H54 (cell line): Measurements from ENCODE around the gene C10orf53.

Source experiments
- DNase-seq: peaks from one replicate; pipeline ENCODE4 v3.0.0; 2011; ENCODE audit warnings: low spot score, mixed read lengths; ENCODE audit not compliant: insufficient read length
- FAIRE-seq: peaks from 3 replicates; lab custom pipeline; 2011; peaks lifted over from hg19 to GRCh38; lab: Jason Lieb, UNC
- POLR2A ChIP-seq: IDR thresholded peaks from 2 replicates; pipeline ENCODE4 v1.6.1; 2011; ENCODE audit warnings: low read depth, mild to moderate bottlenecking, low read length

C10orf53 gene

DNA sequence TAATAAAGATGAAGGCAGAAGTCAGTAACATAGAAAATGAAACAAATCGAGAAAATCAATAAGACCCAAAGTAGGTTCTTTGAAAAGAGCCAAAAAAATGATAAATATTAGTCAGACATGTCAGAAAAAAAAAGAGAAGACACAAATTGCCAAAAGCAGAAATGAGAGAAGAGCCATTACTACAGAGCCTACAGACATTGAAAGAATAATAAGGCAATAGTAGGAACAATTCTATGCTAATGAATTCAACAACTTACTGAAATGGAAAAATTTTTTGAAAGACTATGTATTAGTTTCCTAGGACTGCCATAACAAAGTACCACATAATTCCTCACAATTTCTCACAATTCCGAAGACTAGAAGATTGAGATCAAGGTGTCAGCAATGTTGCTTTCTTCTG lies 47.1 kb downstream of the C10orf53 start:
- FAIRE-seq (no peak), DNase-seq (no peak)
- no peak for TF ChIP-seq POLR2A

DNA sequence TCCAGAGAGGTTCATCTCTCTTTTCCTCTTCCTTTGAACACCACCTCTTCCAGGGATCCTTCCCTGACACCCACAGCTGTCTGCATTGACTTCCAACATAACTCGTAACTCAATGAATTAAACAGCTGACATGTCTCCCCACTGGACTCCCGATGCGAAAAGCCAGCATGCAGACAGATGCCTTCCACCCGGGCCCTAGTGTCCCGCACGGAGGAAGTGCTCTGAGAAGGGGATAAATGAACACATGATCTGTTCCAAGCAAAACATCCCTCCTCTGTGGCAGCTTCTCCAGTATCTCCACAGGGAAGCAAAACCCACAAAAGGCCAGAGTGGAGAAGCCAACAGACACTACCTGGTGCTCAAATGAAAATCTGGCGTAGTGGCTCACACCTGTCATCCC lies 54.4 kb downstream of the C10orf53 start:
- FAIRE-seq, result no peak
- no peak for TF ChIP-seq POLR2A

DNA sequence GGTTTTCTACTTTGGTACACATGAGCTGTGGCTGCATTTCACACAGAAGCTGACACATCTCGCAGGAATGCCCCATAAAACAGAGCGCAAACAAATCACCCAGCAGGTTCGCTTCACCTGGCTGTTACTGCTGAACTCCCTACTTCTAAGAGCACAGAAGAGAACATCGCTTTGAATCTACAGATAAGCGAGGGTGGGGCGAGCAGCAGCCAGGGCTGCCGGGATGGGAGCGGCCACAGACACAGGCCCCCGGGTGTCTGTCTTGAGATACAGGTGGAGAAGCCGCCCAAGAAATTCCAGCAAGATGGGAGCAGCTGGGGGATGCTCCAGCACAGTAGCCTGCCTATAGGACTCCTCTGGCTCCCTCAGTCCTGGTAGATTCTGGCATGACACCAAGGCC lies 55.2 kb downstream of the C10orf53 start:
- no peak for TF ChIP-seq POLR2A
- DNase-seq, result no peak
- FAIRE-seq, result no peak

More for the DNA sequence above, 54.4 kb downstream of the C10orf53 start:
- DNase-seq, result no peak

DNA sequence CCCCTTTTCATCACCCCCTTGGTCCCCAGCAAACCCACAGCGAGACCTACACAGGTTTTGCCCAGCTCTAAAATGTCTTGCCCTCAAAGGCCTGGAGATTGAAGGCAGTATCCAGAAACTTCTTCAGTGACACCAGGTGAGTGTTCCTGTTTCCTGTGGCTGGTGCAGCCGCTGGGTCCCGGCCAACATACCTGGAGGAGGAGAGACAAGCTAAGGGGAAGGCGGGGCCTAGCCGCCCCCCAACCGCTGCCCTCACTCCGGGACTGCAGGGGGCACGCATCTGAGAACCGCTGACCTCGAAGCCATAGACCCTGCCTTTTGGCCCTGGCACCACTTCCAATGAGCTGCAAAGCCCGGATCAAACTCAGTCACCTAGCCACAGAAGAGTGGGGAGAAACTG lies 55.7 kb downstream of the C10orf53 start:
- FAIRE-seq (no peak), DNase-seq (no peak)
- TF ChIP-seq POLR2A, result no peak

DNA sequence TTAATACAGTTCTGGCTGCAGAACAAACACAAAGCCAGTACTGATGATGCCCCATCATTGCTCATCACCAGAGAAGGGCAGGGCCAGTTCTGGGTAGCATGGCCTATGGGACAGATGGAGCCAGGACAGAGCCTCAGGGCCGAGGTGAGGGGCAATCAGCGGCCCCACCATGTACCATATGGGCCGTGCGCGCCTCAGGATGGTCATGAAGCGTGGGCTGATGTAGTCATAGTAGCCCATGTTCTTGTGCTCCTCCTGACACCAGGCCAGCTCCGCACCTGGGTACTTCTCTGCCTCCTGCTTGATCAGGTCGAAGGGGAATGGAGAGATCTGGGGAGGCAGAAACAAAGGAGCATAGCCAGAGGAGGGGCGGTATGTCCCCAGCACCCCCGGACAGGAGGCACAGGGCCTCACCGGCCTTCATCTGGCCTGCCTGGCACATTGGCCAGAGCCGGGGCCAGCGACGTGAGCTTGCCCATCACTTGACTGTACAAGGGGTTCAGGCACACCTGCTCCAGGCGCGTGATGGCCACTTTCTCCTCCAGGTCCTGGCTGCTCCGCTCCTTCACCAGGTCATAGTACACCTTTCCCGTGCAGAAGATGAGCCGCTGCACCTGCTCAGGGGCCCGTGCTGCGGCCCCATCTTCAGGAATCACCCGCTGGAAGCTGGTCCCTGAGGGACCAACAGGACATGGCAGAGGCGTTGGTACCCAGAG lies 56.6 kb downstream of the C10orf53 start:
- no peak for DNase-seq
- FAIRE-seq, result no peak

DNA sequence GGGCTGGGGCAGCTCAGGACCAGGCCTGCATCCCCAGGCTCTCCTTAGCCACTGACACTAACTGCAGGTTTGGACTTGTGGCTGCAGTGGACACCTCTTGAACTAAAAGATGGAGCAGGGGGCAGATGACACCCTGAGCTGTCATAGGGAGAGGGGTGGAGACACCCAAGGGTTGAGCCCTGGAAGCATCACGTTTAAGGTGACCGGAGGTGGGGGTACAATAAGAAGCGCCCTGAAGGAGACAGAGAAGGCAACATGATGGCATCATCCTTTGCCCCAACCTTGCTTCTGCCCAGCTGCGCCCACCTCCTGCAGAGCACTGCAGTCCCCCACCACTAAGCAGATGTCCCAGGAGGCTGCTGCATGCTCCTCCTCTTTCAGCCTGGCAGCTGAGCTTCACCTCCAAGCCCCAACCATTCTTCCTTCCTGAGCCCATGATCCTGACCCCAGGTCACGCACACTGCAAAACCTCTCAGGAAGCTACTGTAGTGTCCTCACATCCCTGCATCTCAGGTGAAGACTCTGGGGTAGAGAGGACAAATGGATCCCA lies 57.2 kb downstream of the C10orf53 start:
- no peak for TF ChIP-seq POLR2A
- FAIRE-seq (no peak), DNase-seq (no peak)

More for the DNA sequence above, 56.6 kb downstream of the C10orf53 start:
- TF ChIP-seq POLR2A, result no peak

DNA sequence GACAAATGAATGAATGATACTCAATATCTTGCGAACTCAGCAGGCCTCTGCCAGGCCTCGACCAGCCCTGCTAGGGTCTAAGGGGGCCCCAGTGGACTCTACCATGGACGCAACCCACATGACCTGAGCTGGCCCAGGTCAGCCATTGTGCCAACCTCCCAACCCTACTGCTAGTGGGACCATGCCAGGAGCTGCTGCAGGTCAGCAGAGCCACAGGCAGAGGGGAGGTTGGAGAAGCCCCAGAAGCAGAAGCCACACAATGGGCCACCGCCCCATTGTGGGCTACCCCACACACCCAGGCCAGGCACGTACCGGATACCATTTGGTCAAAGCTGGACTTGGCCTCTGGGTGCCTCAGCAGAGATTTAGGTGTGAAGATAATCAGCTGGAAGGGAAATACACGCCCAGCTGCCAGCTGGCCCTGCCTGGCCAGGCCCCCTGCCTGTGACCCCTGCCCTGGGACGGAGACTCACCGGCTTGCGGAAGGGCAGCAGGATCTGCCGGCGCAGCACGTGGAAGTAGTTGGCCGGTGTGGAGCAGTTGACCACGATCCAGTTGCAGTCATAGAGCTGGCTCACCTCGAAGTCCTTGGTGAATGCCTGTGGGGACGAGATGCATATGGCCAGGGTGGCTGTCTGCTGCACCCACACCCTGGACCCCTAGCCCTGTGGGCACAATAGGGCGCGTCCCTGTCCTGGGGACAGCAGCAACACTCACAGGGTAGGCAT lies 58.2 kb downstream of the C10orf53 start:
- TF ChIP-seq POLR2A, result no peak
- FAIRE-seq, result no peak
- no peak for DNase-seq

DNA sequence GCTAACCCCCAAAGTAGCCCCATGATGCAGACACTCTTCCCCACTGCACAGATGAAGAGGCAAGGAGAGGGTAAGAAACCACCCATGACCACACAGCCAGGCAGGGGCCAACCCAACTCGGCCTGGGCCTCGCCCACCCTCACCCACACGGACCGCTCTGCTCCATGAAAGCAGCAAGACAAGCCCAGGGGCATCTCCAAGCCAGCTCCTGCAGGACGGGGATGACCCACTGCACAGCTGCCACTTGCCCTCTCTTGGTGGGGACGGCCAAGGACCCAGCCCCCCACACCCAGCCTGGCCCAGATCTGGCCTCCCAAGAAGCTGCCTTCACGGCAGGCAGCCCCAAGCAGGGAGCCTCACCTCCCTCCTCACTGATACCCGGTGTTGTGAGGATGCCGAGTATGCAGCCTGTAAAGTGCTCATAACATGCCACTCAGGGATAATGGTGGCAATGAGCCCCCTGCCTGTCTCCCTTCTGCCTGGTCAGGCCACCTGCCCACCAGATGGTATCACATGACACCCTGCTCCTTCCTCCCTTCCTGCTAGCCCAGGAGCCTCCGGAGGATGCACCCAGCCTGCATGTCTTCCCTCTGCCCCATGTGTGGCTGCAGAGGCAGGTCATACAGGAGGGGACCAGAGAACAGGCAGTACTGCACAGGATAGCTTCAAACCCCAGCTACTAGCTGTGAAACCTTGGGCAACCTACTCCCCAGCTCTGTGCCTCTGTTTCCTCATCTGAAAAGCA lies 59.3 kb downstream of the C10orf53 start:
- DNase-seq (no peak), FAIRE-seq (no peak)
- TF ChIP-seq POLR2A, result no peak

DNA sequence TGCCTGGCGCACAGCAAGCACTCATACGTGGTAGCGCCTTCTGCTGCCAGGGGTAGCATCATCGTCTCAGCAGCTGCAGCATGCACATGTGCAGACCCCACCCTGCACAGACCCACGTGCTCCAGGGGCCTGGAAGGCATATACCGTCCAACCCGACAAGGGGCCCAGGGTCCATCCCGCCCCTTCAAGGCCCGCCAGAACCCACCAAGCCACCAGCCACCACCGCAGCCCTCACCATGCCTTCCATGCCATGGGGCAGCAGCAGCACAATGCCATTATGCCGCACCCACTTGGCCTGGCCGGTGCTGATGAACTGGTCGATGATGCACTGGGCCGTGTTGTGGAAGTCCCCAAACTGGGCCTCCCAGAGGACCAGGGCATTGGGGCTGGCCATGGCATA lies 60.0 kb downstream of the C10orf53 start:
- no peak for DNase-seq
- no peak for FAIRE-seq
- TF ChIP-seq POLR2A, result no peak

DNA sequence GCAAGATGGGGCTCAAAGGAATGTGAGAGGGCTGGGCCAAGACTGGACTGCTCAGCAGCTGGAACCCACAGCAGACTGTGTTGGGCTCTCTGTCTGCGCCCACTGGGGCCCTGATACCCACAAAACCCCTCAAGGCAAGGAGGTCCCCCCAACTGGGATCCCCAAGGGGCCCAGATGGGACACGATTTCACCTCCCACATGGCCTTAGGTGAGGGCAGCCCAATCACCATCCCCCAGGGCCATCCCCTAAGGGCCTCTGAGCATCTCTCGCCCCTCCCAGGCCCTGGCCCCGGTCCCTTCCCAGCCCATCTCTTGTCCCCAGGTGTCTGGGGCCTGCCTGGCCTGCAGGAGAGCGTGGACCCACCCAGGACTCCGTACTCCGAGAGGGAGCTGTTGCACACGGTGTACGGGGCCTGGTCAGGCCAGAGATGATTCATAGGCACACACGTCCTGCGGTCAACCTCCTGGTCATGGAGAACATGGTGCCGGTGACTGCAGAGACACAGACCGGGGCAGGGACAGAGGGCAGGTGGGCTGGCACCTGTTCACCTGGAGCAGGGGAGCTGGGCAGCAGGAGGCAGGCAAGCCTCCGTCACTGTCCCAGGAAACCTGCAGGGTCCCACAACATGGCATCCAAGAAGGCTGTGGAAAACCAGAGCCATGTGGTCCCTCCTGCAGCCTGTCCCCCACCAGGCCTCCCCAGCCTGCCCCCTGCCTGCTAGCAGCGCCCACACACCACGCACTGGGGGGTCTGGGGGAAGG lies 61.1 kb downstream of the C10orf53 start:
- FAIRE-seq (no peak), DNase-seq (no peak)
- no peak for TF ChIP-seq POLR2A

DNA sequence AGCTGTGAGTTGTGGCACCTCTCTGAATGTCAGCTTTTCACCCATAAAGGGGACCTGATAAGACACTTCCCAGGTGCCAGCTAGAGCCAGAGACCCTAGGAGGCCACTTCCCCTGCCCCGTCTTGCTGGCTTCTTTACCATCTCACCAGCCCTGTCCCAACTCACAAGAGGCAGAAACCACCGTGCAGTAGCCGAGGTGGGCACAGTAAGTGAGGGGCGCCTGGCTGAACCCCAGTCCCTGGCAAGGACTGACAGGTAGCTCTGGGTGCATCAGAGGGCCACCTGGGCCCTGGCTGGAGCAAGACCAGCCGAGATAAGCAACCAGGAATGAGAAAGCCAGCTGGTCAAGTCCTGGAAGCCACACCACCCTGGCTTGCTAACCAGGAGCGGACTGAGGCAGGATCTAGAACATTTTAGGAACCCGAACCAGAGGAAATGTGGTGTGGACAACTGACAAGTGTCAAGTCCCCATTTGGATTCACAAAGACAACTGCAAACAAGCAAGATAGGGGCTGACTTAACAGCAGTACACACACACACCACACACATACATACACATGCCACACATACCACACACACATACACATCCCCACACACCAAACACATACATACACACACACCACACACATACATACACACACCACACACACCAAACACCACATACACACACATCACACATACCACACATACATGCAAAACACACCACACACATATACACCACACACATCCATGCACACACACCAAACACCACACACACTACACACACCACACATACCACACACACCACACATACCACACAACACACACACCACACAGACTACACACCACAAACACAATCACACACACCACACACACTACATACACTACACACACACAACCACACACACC lies 61.9 kb downstream of the C10orf53 start:
- no peak for FAIRE-seq
- no peak for DNase-seq
- no peak for TF ChIP-seq POLR2A

DNA sequence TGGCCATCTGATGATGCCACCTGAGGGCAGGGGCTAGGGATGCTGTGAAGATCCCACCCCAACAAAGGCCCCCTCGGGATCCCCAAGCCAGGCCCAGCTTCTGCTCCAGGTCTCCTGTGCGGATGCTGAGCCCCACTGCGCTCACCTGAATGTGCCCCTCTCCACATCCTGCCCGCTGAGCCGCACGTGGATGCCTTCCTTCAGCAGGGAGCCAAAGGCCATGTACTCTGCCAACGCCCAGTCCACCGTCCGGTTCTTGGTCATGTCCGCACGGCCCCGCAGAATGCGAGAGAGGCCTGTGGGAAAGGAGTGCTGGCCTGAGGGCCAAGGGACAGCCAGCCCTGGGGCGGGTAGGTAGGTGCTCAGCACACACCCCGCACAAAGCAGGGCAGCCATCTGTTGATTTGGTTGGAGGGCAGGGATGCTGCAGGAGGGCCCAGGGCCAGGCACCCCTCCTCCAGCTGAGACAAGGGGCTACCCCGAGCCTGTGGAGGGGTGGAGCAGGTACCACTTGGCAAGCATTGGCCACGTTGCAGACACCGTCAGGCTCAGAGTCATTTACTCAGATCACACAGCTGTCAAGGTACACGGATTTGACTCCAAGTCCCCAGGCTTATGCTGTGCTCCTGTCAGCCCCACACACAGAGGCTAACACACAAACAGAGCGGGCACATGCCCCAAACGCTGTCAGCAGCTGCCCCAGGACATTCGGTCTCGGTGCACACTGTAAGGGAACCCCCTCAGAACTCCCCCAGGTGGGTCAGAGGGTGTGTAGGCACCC lies 63.4 kb downstream of the C10orf53 start:
- no peak for FAIRE-seq
- no peak for DNase-seq
- no peak for TF ChIP-seq POLR2A
